Measurements from ENCODE around the gene RBCK1.
"Not testable (repeated sequence)": the region's sequence is repeated elsewhere in the genome, so short reads cannot be mapped to it uniquely, and the experiment has no call there.

Gene RBCK1

GRCh38 chr20:476561-477249, 68.6 kb downstream of the RBCK1 start:
- not testable (repeated sequence) for DNase-seq

- DNase-seq, result peak; percentile 81
Observed at GRCh38 chr20:478010-478948, 70.2 kb downstream of the RBCK1 start.

GRCh38 chr20:478949-479429, 70.9 kb downstream of the RBCK1 start:
- peak; percentile 71 for DNase-seq

- DNase-seq, result no peak
Observed at GRCh38 chr20:479487-479886, 71.4 kb downstream of the RBCK1 start.

- no peak for DNase-seq
Observed at GRCh38 chr20:480044-480443, 71.9 kb downstream of the RBCK1 start.

GRCh38 chr20:481167-481566, 73.1 kb downstream of the RBCK1 start:
- no peak for DNase-seq
